A549 (cell line): ENCODE data around the gene RPN1. TPM values are rescaled to one million over a fixed set of nuclear protein-coding genes. Genes with fewer than 3 reads are reported as not detected.

ENCODE experiments used
- ATAC-seq, 2 experiments: fragments of 200-7000 bp in 1 of 2; fragments of >200 bp in 1 of 2; cut with Nextera tagmentation in 1 of 2; cut with Tn5 transposase in 1 of 2; 3 replicates each; pipeline versions ENCODE4 v1.8.0 to v1.9.1; 2018 to 2020; ENCODE audit warnings: mild to moderate bottlenecking in 1 of 2, moderate library complexity in 1 of 2
- CTCF ChIA-PET: fragments of 300-600 bp; sonication (Branson Sonifier 250); formaldehyde crosslinking; extraction: SDS; loops from one replicate; lab custom pipeline; 2021; ENCODE audit warnings: antibody characterized with exemption, inconsistent platforms; lab: Yijun Ruan, JAX
- POLR2A ChIA-PET: fragments of 350-600 bp; formaldehyde crosslinking; extraction: SDS; loops from one replicate; lab custom pipeline; 2021; ENCODE audit warnings: antibody characterized with exemption, inconsistent platforms; lab: Yijun Ruan, JAX
- DNase-seq, 2 experiments: peaks; one replicate each; pipeline versions ENCODE4 v3.0.0 to v3.0.0-alpha.2; 2011 to 2016; ENCODE audit warnings: low read depth in 1 of 2, low spot score in 1 of 2
- FAIRE-seq: peaks from 2 replicates; lab custom pipeline; 2011; peaks lifted over from hg19 to GRCh38; lab: Jason Lieb, UNC
- H3K27ac ChIP-seq, 2 experiments: fragments of >200 bp; sonication (Bioruptor Twin); formaldehyde crosslinking; 3 replicates each; pipeline ENCODE4 v1.5.1; 2016 to 2017
- H3K4me1 ChIP-seq: fragments of >200 bp; sonication (Bioruptor Twin); formaldehyde crosslinking; 3 replicates; pipeline ENCODE4 v1.6.1; 2016
- H3K4me2 ChIP-seq: fragments of >200 bp; sonication (Bioruptor Twin); formaldehyde crosslinking; 3 replicates; pipeline ENCODE4 v1.6.1; 2016
- H3K4me3 ChIP-seq: fragments of >200 bp; sonication (Bioruptor Twin); formaldehyde crosslinking; 3 replicates; pipeline ENCODE4 v1.5.1; 2016
- H3K9me3 ChIP-seq: fragments of >200 bp; sonication (Bioruptor Twin); formaldehyde crosslinking; 3 replicates; pipeline ENCODE4 v1.6.1; 2016
- CBX2 ChIP-seq: fragments of 200-600 bp; sonication (generic); IDR thresholded peaks from 2 replicates; pipeline ENCODE4 v1.6.1; 2016; ENCODE audit warnings: low read depth, mild to moderate bottlenecking, borderline replicate concordance
- CBX8 ChIP-seq: fragments of 200-600 bp; sonication (generic); IDR thresholded peaks from 2 replicates; pipeline ENCODE4 v1.6.1; 2016
- CHD2 ChIP-seq: fragments of 150-350 bp; IDR thresholded peaks from 2 replicates; pipeline ENCODE4 v1.6.1; 2014; ENCODE audit warnings: low read length; ENCODE audit not compliant: partially characterized antibody
- CHD4 ChIP-seq: fragments of 200-600 bp; sonication (generic); IDR thresholded peaks from 2 replicates; pipeline ENCODE4 v1.6.1; 2016; ENCODE audit warnings: antibody characterized with exemption, mild to moderate bottlenecking, borderline replicate concordance
- E2F6 ChIP-seq: IDR thresholded peaks from 2 replicates; pipeline ENCODE4 v1.6.1; 2012; ENCODE audit warnings: low read depth, borderline replicate concordance
- EHMT2 ChIP-seq: fragments of 200-600 bp; sonication (generic); IDR thresholded peaks from 2 replicates; pipeline ENCODE4 v1.6.1; 2016; ENCODE audit warnings: antibody characterized with exemption, low read depth, mild to moderate bottlenecking, moderate library complexity
- ELK1 ChIP-seq: fragments of 150-350 bp; IDR thresholded peaks from 2 replicates; pipeline ENCODE4 v1.6.1; 2014; ENCODE audit warnings: low read depth, mild to moderate bottlenecking, low read length
- FOSB ChIP-seq: fragments of 250-450 bp; sonication (Bioruptor Pico); IDR thresholded peaks from 2 replicates; pipeline ENCODE4 v1.5.0; 2020; ENCODE audit warnings: mild to moderate bottlenecking, moderate library complexity
- FOSL2 ChIP-seq, 2 experiments: fragments of 450-650 bp in 1 of 2; fragments of >200 bp in 1 of 2; sonication (Bioruptor Twin) in 1 of 2; formaldehyde crosslinking; IDR thresholded peaks; 2 replicates each; pipeline versions ENCODE4 v1.5.0 to v1.6.1; 2016 to 2020; ENCODE audit warnings: mild to moderate bottlenecking in 1 of 2, moderate library complexity in 1 of 2
- HMGXB4 ChIP-seq: fragments of 250-450 bp; sonication (Bioruptor Pico); IDR thresholded peaks from 2 replicates; pipeline ENCODE4 v1.5.0; 2021; ENCODE audit warnings: mild to moderate bottlenecking, moderate library complexity, borderline replicate concordance
- HOXA7 ChIP-seq: fragments of 250-450 bp; sonication (Bioruptor Pico); IDR thresholded peaks from 2 replicates; pipeline ENCODE4 v1.5.0; 2020; ENCODE audit warnings: mild to moderate bottlenecking, moderate library complexity
- HOXB13 ChIP-seq: fragments of 250-450 bp; sonication (Bioruptor Pico); IDR thresholded peaks from 2 replicates; pipeline ENCODE4 v1.5.0; 2020; ENCODE audit warnings: low read depth, mild to moderate bottlenecking, moderate library complexity
- HOXB5 ChIP-seq: fragments of 250-450 bp; sonication (Bioruptor Pico); IDR thresholded peaks from 2 replicates; pipeline ENCODE4 v1.5.0; 2020; ENCODE audit warnings: mild to moderate bottlenecking, moderate library complexity
- JUN ChIP-seq, 2 experiments: fragments of >200 bp; sonication (Bioruptor Twin); formaldehyde crosslinking; IDR thresholded peaks; 2 replicates in 1 of 2; 3 replicates in 1 of 2; pipeline ENCODE4 v1.6.1; 2016 to 2017
- JUNB ChIP-seq: fragments of >200 bp; sonication (Bioruptor Twin); formaldehyde crosslinking; IDR thresholded peaks from 2 replicates; pipeline ENCODE4 v1.6.1; 2016
- KDM1A ChIP-seq: fragments of 200-600 bp; sonication (generic); IDR thresholded peaks from 2 replicates; pipeline ENCODE4 v1.6.1; 2016; ENCODE audit warnings: low read depth, mild to moderate bottlenecking
- MAFK ChIP-seq: fragments of 450-650 bp; IDR thresholded peaks from 2 replicates; pipeline ENCODE4 v1.6.1; 2014; ENCODE audit not compliant: partially characterized antibody
- MAZ ChIP-seq: fragments of 150-350 bp; IDR thresholded peaks from 2 replicates; pipeline ENCODE4 v1.6.1; 2014; ENCODE audit warnings: antibody characterized with exemption, low read depth, low read length, borderline replicate concordance
- NFE2L2 ChIP-seq: fragments of 150-350 bp; conservative IDR thresholded peaks from 2 replicates; pipeline ENCODE4 v1.6.1; 2014; ENCODE audit warnings: low read length
- NR3C1 ChIP-seq: fragments of >200 bp; sonication (Bioruptor Twin); formaldehyde crosslinking; IDR thresholded peaks from 3 replicates; pipeline ENCODE4 v1.6.1; 2017
- PHF8 ChIP-seq: fragments of 200-600 bp; sonication (generic); IDR thresholded peaks from 2 replicates; pipeline ENCODE4 v1.6.1; 2016; ENCODE audit warnings: low read depth, mild to moderate bottlenecking, antibody characterized with exemption, moderate library complexity, borderline replicate concordance
- POLR2AphosphoS2 ChIP-seq: conservative IDR thresholded peaks from 2 replicates; pipeline ENCODE4 v1.6.1; 2012; ENCODE audit warnings: low read length, improper control_type of control experiment, inconsistent platforms
- RCOR1 ChIP-seq: fragments of 150-350 bp; IDR thresholded peaks from 2 replicates; pipeline ENCODE4 v1.6.1; 2014; ENCODE audit warnings: antibody characterized with exemption, low read length, low read depth
- SREBF2 ChIP-seq: fragments of 450-650 bp; IDR thresholded peaks from 2 replicates; pipeline ENCODE4 v1.6.1; 2014; ENCODE audit warnings: mild to moderate bottlenecking, moderate library complexity
- TP53 ChIP-seq: fragments of 250-450 bp; sonication (Bioruptor Pico); IDR thresholded peaks from 2 replicates; pipeline ENCODE4 v1.5.0; 2021; ENCODE audit warnings: mild to moderate bottlenecking, moderate library complexity
- ZC3H11A ChIP-seq: fragments of 450-650 bp; IDR thresholded peaks from 2 replicates; pipeline ENCODE4 v1.6.1; 2014; ENCODE audit warnings: antibody characterized with exemption, mild to moderate bottlenecking
- ZFP36 ChIP-seq: fragments of 450-650 bp; IDR thresholded peaks from 2 replicates; pipeline ENCODE4 v1.6.1; 2014; ENCODE audit warnings: borderline replicate concordance; ENCODE audit not compliant: partially characterized antibody
- ZSCAN20 ChIP-seq: fragments of 250-450 bp; sonication (Bioruptor Pico); IDR thresholded peaks from 2 replicates; pipeline ENCODE4 v1.8.0; 2022; ENCODE audit warnings: mild to moderate bottlenecking, moderate library complexity
- WGBS: methylation state at CpG from one replicate; pipeline ENCODE4 v1.1.6; 2017; ENCODE audit errors: missing lambda C conversion rate; 5-methylcytosine and 5-hydroxymethylcytosine counted together
- polyA plus RNA-seq, 4 experiments: library from polyadenylated mRNA; depleted of rRNA in 3 of 4; stranded (reverse); fragments of >200 nt; fragmentation: RNase III in 1 of 4; extraction: RNeasy Plus Mini Kit Qiagen cat#74134 plus additional on column Dnase treatment in 1 of 4; gene quantifications; 2 replicates in 3 of 4; 3 replicates in 1 of 4; pipeline ENCODE4 v1.2.3, GENCODE V29; 2011 to 2017

The RPN1 gene
- polyA plus RNA-seq, 2 of the 4 experiments (the other 2 are of a cell fraction): 145 to 279 TPM

GRCh38 chr3:128648940-128649663 is 1.5 kb downstream of the RPN1 start:
- ChIA-PET CTCF (no interaction called here), POLR2A (interaction anchor here (1.9 kb wide), 1 partner anchor 31 kb away, joined by 9 read pairs; no protein-coding TSS in a partner anchor)
- no peak for DNase-seq
- ATAC-seq: no peak
- Histone ChIP-seq H3K27ac (peak overlapping the region; percentile 96 to 98; a peak in 5 of 6 replicates), H3K4me3 (peak overlapping the region; percentile 95), H3K9me3 (0 out of 3 replicates have a peak, but pooled peaks cover 3% of the 10 kb centered on the region), H3K4me1 (peaks cover 4% of the 10 kb centered on the region; the same call in 2 of the 3 replicates), H3K4me2 (peak overlapping the region; percentile 93)
- WGBS: 15% methylated on average over 8 of the region's 8 CpGs
- TF ChIP-seq PHF8 (no peak), NR3C1 (no peak), POLR2AphosphoS2 (no peak), MAZ (no peak), HOXB5 (CRISPR knock-in tag) (no peak), E2F6 (no peak), CBX2 (no peak), NFE2L2 (no peak), ZSCAN20 (CRISPR knock-in tag) (no peak), EHMT2 (no peak), KDM1A (no peak), RCOR1 (no peak), CHD2 (no peak), FOSB (CRISPR knock-in tag) (no peak), HOXB13 (CRISPR knock-in tag) (no peak), ELK1 (no peak)
- FAIRE-seq: no peak

GRCh38 chr3:128648402-128648801 is 2.2 kb downstream of the RPN1 start:
- 58% methylated on average over 4 of the region's 4 CpGs for WGBS
- FAIRE-seq: no peak
- ChIA-PET POLR2A (no interaction called here), CTCF (no interaction called here)
- TF ChIP-seq HMGXB4 (CRISPR knock-in tag) (no peak), MAFK (peak; percentile 6)
- 0 out of 3 replicates have a peak, but pooled peaks cover 3% of the 10 kb centered on the region for H3K9me3 ChIP-seq
- DNase-seq: no peak
- no peak for ATAC-seq
- peak overlapping the region; percentile 93 for H3K4me2 ChIP-seq
- H3K27ac ChIP-seq: no peak overlapping the region
- peaks cover 4% of the 10 kb centered on the region; the same call in 2 of the 3 replicates for H3K4me1 ChIP-seq
- H3K4me3 ChIP-seq: no peak overlapping the region; the same call in 2 of the 3 replicates

- DNase-seq: no peak
Measured at GRCh38 chr3:128647307-128647706, 3.3 kb downstream of the RPN1 start.

More at GRCh38 chr3:128647307-128647706, 3.3 kb downstream of the RPN1 start:
- ChIA-PET CTCF (interaction anchor here (0.6 to 1.0 kb wide), 2 partner anchors 198 to 503 kb away, joined by 3 read pairs; no protein-coding TSS in a partner anchor), POLR2A (no interaction called here)
- 0 out of 3 replicates have a peak, but pooled peaks cover 3% of the 10 kb centered on the region for H3K9me3 ChIP-seq
- no peak overlapping the region for H3K4me2 ChIP-seq
- no peak for ATAC-seq
- WGBS: 86% methylated on average over 3 of the region's 3 CpGs
- H3K4me1 ChIP-seq: peaks cover 4% of the 10 kb centered on the region; the same call in 2 of the 3 replicates
- H3K27ac ChIP-seq: no peak overlapping the region
- no peak overlapping the region for H3K4me3 ChIP-seq
- TF ChIP-seq CHD2 (no peak), ZC3H11A (no peak), HOXB13 (CRISPR knock-in tag) (no peak), CBX2 (no peak), NFE2L2 (no peak), PHF8 (no peak), ZSCAN20 (CRISPR knock-in tag) (no peak), SREBF2 (no peak), EHMT2 (no peak), FOSL2 (IDR thresholded peaks at IDR 0.05) (no peak), FOSL2 (CRISPR knock-in tag; IDR thresholded peaks at IDR 0.05) (no peak), JUN (IDR thresholded peaks at IDR 0.05) (no peak), TP53 (CRISPR knock-in tag) (no peak), ZFP36 (no peak), HOXA7 (no peak), JUNB (no peak), CHD4 (no peak), CBX8 (no peak)
- no peak for FAIRE-seq
